Measurements from ENCODE around the gene CGRRF1.

CGRRF1 gene

GRCh38 chr14:54509546-54510501 is at the start of gene CGRRF1:
CGRRF1 (plus strand) TSS chr14:54509906; CDS start chr14:54509960, 54 bp downstream.
- peak; percentile 74 to 99 (median 97) for DNase-seq

- DNase-seq: no peak
Measured at GRCh38 chr14:54462048-54462447, 47.7 kb upstream of the CGRRF1 start.

GRCh38 chr14:54465654-54466053 is 44.1 kb upstream of the CGRRF1 start:
- DNase-seq: peak in 1 of 14 donors; percentile 55

- no peak for DNase-seq
Measured at GRCh38 chr14:54467280-54467679, 42.4 kb upstream of the CGRRF1 start.

DNA sequence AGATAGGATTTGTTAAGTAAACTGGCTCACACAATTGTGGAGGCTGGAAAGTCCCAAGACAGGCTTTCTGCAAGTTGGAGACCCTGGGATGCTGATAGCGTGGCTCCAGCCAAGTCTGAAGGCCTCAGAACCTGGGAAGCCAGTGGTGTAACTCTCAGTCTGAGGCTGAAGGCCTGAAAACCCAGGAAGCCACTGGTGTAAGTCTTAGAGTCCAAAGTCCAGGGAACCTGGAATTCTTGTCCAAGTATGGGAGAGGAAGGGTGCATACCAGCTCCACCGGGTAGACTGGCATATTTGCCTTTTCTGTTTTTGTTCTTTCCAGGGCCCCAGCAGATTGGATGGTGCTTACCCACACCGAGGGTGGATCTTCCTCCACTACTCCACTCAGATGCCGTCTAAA is 39.0 kb upstream of the CGRRF1 start:
- no peak for DNase-seq

DNA sequence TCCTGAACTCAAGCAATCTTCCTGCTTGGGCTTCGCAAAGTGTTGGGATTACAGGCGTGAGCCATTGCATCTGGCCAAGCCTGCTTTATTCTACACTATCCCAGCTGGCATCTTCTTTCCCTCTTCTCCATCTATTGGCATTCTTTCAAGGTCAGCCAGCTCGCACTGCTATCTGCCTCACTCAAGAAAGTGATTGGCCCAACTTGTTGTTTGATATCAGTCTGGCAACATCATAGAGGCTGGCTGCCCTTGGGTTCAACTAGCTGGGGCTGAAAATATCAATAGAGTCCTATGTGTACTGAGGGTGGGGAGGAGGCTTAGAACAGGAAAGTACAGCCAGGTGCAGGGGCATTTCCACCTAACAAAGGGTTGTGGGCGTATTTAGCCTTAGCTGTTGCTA is 38.1 kb upstream of the CGRRF1 start:
- no peak for DNase-seq

DNA sequence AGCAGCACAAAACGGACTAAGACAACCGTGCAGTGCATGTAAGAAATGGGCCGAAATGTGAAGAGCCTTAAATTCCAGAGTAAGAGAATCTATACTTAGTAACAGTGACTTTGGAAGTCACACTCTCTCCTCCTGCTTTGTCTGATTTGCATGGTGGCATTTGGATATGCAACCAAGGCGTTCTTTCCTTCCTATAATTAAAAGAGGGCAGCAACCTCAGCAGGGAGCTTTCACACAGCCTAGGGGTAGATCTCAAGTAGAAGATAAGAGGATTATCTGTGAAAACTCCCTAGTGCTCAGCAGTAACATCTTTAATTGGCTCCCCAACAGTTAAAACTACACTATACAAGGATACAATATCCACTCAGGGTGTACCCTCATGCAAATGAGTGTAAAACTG is 37.4 kb upstream of the CGRRF1 start:
- DNase-seq: no peak

- no peak for DNase-seq
Measured at GRCh38 chr14:54474232-54474793, 35.4 kb upstream of the CGRRF1 start.

DNA sequence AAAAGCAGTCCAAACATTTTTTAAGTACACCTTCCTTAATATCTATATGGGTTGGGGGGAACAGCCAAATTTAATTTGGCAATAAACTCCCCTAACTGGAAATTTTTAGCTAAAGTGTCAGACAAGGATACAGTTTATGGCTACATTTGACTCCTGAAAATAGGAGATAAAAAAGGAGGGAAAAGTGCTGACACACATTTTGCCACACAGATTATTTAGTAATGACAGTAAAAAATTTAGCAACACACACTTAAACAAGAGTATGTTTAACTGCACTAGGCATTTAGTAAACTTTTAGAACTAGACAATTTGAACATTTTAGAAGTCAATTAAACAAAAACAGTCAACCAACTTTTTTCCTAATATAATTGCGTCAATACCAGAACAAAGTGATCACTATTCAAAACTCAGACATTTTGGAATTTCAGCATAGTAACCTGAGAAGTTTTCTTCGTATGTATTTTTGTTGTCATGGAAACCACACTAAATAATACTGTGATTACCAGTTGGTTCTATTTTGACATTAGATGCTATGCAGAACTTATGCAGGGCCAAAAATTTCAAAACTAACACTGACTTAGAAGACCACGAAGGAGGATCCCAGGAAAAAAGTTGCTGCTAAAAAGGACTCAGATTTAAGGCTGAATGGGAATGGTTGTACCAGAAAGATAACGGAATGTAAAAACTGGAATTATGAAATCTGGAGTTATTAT is 34.4 kb upstream of the CGRRF1 start:
- no peak for DNase-seq

DNA sequence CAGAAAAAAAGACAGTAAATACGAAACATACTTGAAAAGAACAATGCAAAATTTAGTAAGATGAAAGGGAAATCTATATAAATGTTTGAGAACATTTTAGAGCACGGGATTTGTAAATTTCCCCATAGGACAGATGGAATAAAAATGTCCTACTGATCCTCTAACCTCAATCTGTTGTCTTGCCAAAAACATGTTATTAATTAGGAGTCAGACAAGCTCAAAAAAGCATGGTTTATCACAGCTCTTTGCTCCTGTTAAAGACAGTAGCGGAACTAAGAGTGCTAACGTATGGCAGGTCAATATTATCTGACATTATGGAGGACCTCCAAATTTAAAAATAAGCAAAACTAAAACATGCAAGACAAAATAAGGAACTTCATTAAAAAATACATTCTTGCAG is 33.8 kb upstream of the CGRRF1 start:
- DNase-seq: no peak

- DNase-seq: no peak
Measured at GRCh38 chr14:54478636-54479215, 31.0 kb upstream of the CGRRF1 start.

GRCh38 chr14:54480830-54481562 is 28.7 kb upstream of the CGRRF1 start:
- no peak for DNase-seq

- DNase-seq: no peak
Measured at GRCh38 chr14:54481695-54482094, 28.0 kb upstream of the CGRRF1 start.

DNA sequence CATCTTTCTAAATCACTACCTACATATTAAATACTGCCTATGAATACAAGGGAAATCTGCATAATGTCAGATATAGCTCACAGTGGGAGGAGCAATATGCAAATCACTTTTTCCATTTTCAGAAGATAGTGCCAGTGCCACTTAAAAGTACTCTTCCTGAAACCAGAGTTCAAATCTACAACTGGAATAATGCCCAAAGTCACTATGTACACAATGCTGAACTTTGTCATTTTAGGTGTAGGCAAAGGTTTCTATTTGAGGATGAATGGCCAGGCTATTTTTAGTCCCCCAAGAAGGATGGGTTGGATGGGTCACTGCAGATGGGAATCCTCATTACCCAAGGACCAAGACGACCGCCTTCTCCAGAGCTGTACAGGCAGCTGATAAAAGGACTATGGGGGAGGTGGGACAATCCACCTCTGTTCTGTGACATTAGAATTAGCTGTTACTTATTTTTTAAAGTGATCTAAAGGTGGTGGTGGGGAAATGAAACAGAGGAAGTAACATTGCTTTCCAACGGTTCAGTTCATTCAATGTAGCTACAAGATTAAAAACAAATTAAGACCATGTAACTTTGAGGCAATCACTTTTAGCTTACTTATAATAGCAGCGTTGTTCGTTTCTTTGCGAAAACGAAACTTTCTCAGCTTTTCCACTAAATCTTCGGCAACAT is 26.5 kb upstream of the CGRRF1 start:
- DNase-seq: no peak

- DNase-seq: no peak
Measured at GRCh38 chr14:54483846-54484245, 25.9 kb upstream of the CGRRF1 start.

DNA sequence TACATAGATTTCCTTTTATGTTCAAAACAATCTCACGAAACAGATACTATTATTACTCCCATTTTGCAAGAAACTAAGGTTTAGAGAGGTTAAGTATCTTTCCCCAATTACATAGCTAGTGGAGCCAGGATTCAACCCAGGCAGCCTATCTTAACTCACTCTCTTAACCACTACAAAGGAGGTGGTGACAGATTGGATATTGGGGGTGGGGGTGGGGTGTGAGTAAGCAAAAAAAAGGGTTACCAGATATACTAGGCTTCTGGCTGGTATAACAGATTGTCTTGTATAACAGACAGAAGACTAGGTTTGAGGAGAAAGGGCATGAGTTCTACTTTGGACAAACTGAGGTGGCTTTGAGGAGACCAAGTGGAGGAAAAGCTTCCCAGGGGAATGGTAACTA is 23.0 kb upstream of the CGRRF1 start:
- no peak for DNase-seq

GRCh38 chr14:54487771-54488170 is 21.9 kb upstream of the CGRRF1 start:
- DNase-seq: peak in 1 of 14 donors; percentile 11

- DNase-seq: no peak
Measured at GRCh38 chr14:54488318-54488645, 21.4 kb upstream of the CGRRF1 start.

DNA sequence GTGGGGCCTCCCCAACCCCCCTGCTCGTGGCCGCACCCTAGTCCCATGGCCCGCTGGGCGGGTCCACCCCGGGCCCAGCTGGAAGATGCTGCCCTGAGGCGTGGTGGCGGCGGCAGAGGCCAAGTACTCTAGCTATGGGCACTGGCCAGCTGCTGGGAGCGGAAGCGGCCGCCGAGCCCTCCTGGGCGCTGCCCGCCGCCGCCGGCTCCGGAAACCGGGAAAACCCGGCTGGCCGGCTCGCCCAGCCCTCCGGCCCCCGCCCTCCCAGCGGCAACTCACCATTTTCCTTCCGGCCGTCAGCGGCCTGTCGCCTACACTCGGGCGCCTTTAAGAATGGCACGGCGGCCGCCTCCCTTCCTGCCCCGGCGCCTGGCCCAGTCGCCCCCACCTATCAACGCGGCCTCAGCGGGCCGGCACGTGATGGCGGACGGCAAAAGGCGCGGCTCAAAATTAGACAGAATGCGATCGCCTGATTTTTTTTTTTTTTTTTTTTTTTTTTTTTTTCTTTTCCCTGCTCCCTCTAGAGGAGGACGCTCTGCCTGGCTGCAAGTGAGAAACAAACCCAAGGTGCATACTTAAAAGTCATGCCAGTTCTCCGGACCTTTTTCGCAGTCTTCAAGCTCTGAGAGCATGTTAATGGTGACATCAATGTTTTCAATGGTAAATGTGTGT is 20.9 kb upstream of the CGRRF1 start, which contains the start of gene GMFB:
Gene GMFB, minus strand, starts transcription at position 335 of the 672 bp plus-strand sequence. Its CDS starts 53 bp downstream, at position 282.
- peak; percentile 17 to 90 (median 84) for DNase-seq

- DNase-seq: no peak
Measured at GRCh38 chr14:54489318-54489683, 20.4 kb upstream of the CGRRF1 start.

All from C1 segment of cervical spinal cord (tissue), 14 donors.